Right lobe of liver (tissue), 6 donors: ENCODE data around the gene SLC44A4. TPM values are rescaled to one million over a fixed set of nuclear protein-coding genes. Genes with fewer than 3 reads are reported as not detected.
A peak's percentile ranks its signal among the peaks of the same experiment; 100 is the strongest.
"Not testable (repeated sequence)": the region's sequence is repeated elsewhere in the genome, so short reads cannot be mapped to it uniquely, and the experiment has no call there.

Experiments
- ATAC-seq, 4 donors: fragments of 200-7000 bp; cut with Tn5 transposase; one replicate each; pipeline ENCODE4 v1.9.1; 2020; ENCODE audit warnings: mild to moderate bottlenecking in 4 of 4, moderate library complexity in 4 of 4
- DNase-seq, 3 donors: peaks; one replicate each; pipeline ENCODE4 v3.0.0-alpha.2; 2020
- H3K27ac ChIP-seq, 3 donors: fragments of 200-600 bp; one replicate each; pipeline ENCODE4 v1.8.0; 2022
- H3K27me3 ChIP-seq, 2 donors: fragments of 200-600 bp; one replicate each; pipeline ENCODE4 v1.8.0; 2022
- H3K36me3 ChIP-seq, 4 donors: fragments of 200-600 bp; sonication (generic) in 1 of 4; one replicate each; pipeline versions ENCODE4 v1.5.1 to v1.8.0; 2017 to 2022; ENCODE audit warnings: control low read depth in 1 of 4
- H3K4me1 ChIP-seq, 4 donors: fragments of 200-600 bp; sonication (generic) in 1 of 4; one replicate each; pipeline versions ENCODE4 v1.5.1 to v1.8.0; 2017 to 2022; ENCODE audit warnings: control low read depth in 1 of 4
- H3K4me3 ChIP-seq, 3 donors: fragments of 200-600 bp; one replicate each; pipeline ENCODE4 v1.8.0; 2022
- H3K9me3 ChIP-seq, 4 donors: fragments of 200-600 bp; sonication (generic) in 1 of 4; one replicate each; pipeline versions ENCODE4 v1.5.1 to v1.8.0; 2017 to 2022; ENCODE audit warnings: control low read depth in 1 of 4
- CTCF ChIP-seq, 4 donors: fragments of 200-600 bp in 3 of 4; fragments of 450-650 bp in 1 of 4; IDR thresholded peaks; one replicate each; pipeline versions ENCODE4 v1.5.1 to v1.8.0; 2016 to 2022; ENCODE audit warnings: antibody characterized with exemption in 4 of 4, mild to moderate bottlenecking in 2 of 4
- POLR2A ChIP-seq: fragments of 450-650 bp; IDR thresholded peaks from one replicate; pipeline ENCODE4 v1.6.1; 2017; ENCODE audit warnings: antibody characterized with exemption, mild to moderate bottlenecking
- WGBS: methylation state at CpG from one replicate; pipeline ENCODE4 v1.1.6; 2018; ENCODE audit warnings: low coverage, low lambda C conversion rate; ENCODE audit not compliant: insufficient coverage; ENCODE audit errors: missing lambda C conversion rate; 5-methylcytosine and 5-hydroxymethylcytosine counted together
- intact Hi-C, 2 donors: fragments of 100-400 bp; cut with DNase I; formaldehyde crosslinking; loops; one replicate each; pipeline versions ENCODE4 v1.11.2 to v1.14.1; 2022
- total RNA-seq, 6 experiments: library from RNA; depleted of rRNA in 2 of 6; stranded (reverse); fragments of >200 nt in 2 of 6; fragmentation: NEBNext Ultra II Directional in 3 of 6; extraction: Animal tissue kit (Norgen Biotek cat#: 25700) in 3 of 6; gene quantifications; one replicate each; pipeline versions ENCODE4 v1.1.0 to v1.2.4, GENCODE V29; 2016 to 2023
- donor health status: DM: no; HTN: yes; CAD: no.
- donor health status: DM: no; HTN: no; CAD: no.
- donor health status: DM: no; HTN: no; CAD: no.
- donor health status: DM: no; HTN: yes; CAD: no.
- donor health status: DM: no; HTN: yes; CAD: no.

The SLC44A4 gene
- total RNA-seq, 6 experiments from 2014 or later = 0.09 to 0.25 TPM; not detected in 4

GRCh38 chr6:31860349-31860748 lies 18.4 kb downstream of the SLC44A4 start:
- no peak for TF ChIP-seq CTCF (IDR thresholded peaks at IDR 0.05)
- TF ChIP-seq POLR2A = no peak
- 95% methylated on average over 4 of the region's 13 CpGs for WGBS
- intact Hi-C loops = no loop called here
- H3K4me3 ChIP-seq = no peak overlapping the region
- H3K27ac ChIP-seq = no peak overlapping the region
- H3K4me1 ChIP-seq = peaks cover 0 to 15% (median 0%) of the 10 kb centered on the region in 4 donors
- H3K9me3 ChIP-seq = no peaks in the 10 kb centered on the region
- H3K36me3 ChIP-seq = peaks cover 0 to 24% (median 3%) of the 10 kb centered on the region in 4 donors
- ATAC-seq = no peak
- H3K27me3 ChIP-seq = no peaks in the 10 kb centered on the region
- no peak for DNase-seq

GRCh38 chr6:31859923-31860322 lies 18.9 kb downstream of the SLC44A4 start:
- no peaks in the 10 kb centered on the region for H3K27me3 ChIP-seq
- no peak overlapping the region for H3K27ac ChIP-seq
- ATAC-seq (no peak), DNase-seq (no peak)
- intact Hi-C loops = no loop called here
- TF ChIP-seq CTCF (IDR thresholded peaks at IDR 0.05) = no peak
- no peak for TF ChIP-seq POLR2A
- H3K4me3 ChIP-seq = no peak overlapping the region
- peaks cover 0 to 13% (median 0%) of the 10 kb centered on the region in 4 donors for H3K4me1 ChIP-seq
- WGBS = 89% methylated on average over 5 of the region's 11 CpGs
- H3K36me3 ChIP-seq = peaks cover 0 to 24% (median 3%) of the 10 kb centered on the region in 4 donors
- H3K9me3 ChIP-seq = no peaks in the 10 kb centered on the region

- Histone ChIP-seq H3K36me3 (peaks cover 0 to 24% (median 3%) of the 10 kb centered on the region in 4 donors), H3K27ac (no peak overlapping the region), H3K4me3 (no peak overlapping the region), H3K9me3 (no peaks in the 10 kb centered on the region), H3K4me1 (peaks cover 0 to 6% (median 0%) of the 10 kb centered on the region in 4 donors), H3K27me3 (no peaks in the 10 kb centered on the region)
- no peak for TF ChIP-seq POLR2A
- DNase-seq (no peak), ATAC-seq (no peak)
- 89% methylated on average over 6 of the region's 8 CpGs for WGBS
- intact Hi-C loops = no loop called here
Observed at GRCh38 chr6:31858707-31859106, 20.1 kb downstream of the SLC44A4 start.

- H3K36me3 ChIP-seq = peaks cover 0 to 24% (median 3%) of the 10 kb centered on the region in 4 donors
- H3K4me3 ChIP-seq, H3K9me3 ChIP-seq, H3K4me1 ChIP-seq, intact Hi-C loops, DNase-seq, H3K27ac ChIP-seq, H3K27me3 ChIP-seq, ATAC-seq: not testable (repeated sequence)
- WGBS = no CpG with 5 or more reads among the region's 8 CpGs
Observed at GRCh38 chr6:31857774-31858173, 21.0 kb downstream of the SLC44A4 start.

GRCh38 chr6:31851980-31852718 lies 26.6 kb downstream of the SLC44A4 start:
- ATAC-seq, H3K27me3 ChIP-seq, H3K27ac ChIP-seq, H3K4me3 ChIP-seq, H3K36me3 ChIP-seq, H3K9me3 ChIP-seq, intact Hi-C loops, DNase-seq: not testable (repeated sequence)
- H3K4me1 ChIP-seq = peaks cover 0 to 10% (median 0%) of the 10 kb centered on the region in 4 donors
- no CpG with 5 or more reads among the region's 35 CpGs for WGBS

- Histone ChIP-seq H3K27ac (no peak overlapping the region), H3K4me3 (no peak overlapping the region), H3K4me1 (peaks cover 0 to 10% (median 0%) of the 10 kb centered on the region in 4 donors), H3K36me3 (no peaks in the 10 kb centered on the region), H3K27me3 (no peaks in the 10 kb centered on the region), H3K9me3 (no peaks in the 10 kb centered on the region)
- intact Hi-C loops = no loop called here
- 36% methylated on average over 2 of the region's 2 CpGs for WGBS
- ATAC-seq (peak; percentile 22 to 74 (median 50)), DNase-seq (no peak)
- no peak for TF ChIP-seq POLR2A
- TF ChIP-seq CTCF (IDR thresholded peaks at IDR 0.05) = no peak
Observed at GRCh38 chr6:31851485-31851832, 27.3 kb downstream of the SLC44A4 start.
